Stimulated activated CD8-positive, alpha-beta memory T cell treated with anti-CD3 and anti-CD28 coated beads, Interleukin-12 subunit alpha, Interleukin-12 subunit beta, amount 100 ng/mL, for 1 hour (primary cell): ENCODE data around the gene OR56A3.
"Not testable (repeated sequence)": the region's sequence is repeated elsewhere in the genome, so short reads cannot be mapped to it uniquely, and the experiment has no call there.

ENCODE experiments used
- DNase-seq: peaks from one replicate; pipeline ENCODE4 v3.0.0-alpha.2; 2020; ENCODE audit warnings: low read depth

Gene OR56A3

GRCh38 chr11:5941951-5942350, at the start of gene OR56A3:
OR56A3 (plus strand) TSS chr11:5942251; CDS start chr11:5947347, 5,096 bp downstream.
- DNase-seq = no peak

GRCh38 chr11:5892908-5893307, 49.1 kb upstream of the OR56A3 start, which contains the start of gene OR52E5:
OR52E5 (plus strand) TSS chr11:5893208; CDS start chr11:5900777, 7,569 bp downstream.
- DNase-seq = no peak

- no peak for DNase-seq
Observed at GRCh38 chr11:5899534-5899933, 42.5 kb upstream of the OR56A3 start.

- DNase-seq = no peak
Observed at GRCh38 chr11:5910540-5910939, 31.5 kb upstream of the OR56A3 start.

GRCh38 chr11:5922749-5923426, 19.2 kb upstream of the OR56A3 start:
- no peak for DNase-seq

- no peak for DNase-seq
Observed at GRCh38 chr11:5923427-5923776, 18.6 kb upstream of the OR56A3 start.

GRCh38 chr11:5923794-5924193, 18.3 kb upstream of the OR56A3 start:
- DNase-seq = no peak

- no peak for DNase-seq
Observed at GRCh38 chr11:5928271-5928670, 13.8 kb upstream of the OR56A3 start.

- no peak for DNase-seq
Observed at GRCh38 chr11:5928811-5929210, 13.2 kb upstream of the OR56A3 start.

- no peak for DNase-seq
Observed at GRCh38 chr11:5929571-5930368, 12.3 kb upstream of the OR56A3 start.

- no peak for DNase-seq
Observed at GRCh38 chr11:5930614-5931013, 11.4 kb upstream of the OR56A3 start.

GRCh38 chr11:5931061-5931460, 11.0 kb upstream of the OR56A3 start:
- no peak for DNase-seq

- DNase-seq = no peak
Observed at GRCh38 chr11:5932671-5933070, 9.4 kb upstream of the OR56A3 start.

GRCh38 chr11:5933116-5933515, 8.9 kb upstream of the OR56A3 start:
- no peak for DNase-seq

- DNase-seq = no peak
Observed at GRCh38 chr11:5937868-5938602, 4.0 kb upstream of the OR56A3 start.

GRCh38 chr11:5938603-5938965, 3.5 kb upstream of the OR56A3 start:
- no peak for DNase-seq

- no peak for DNase-seq
Observed at GRCh38 chr11:5940748-5941147, 1.3 kb upstream of the OR56A3 start.

GRCh38 chr11:5955586-5955985, 13.5 kb downstream of the OR56A3 start:
- DNase-seq = no peak

- not testable (repeated sequence) for DNase-seq
Observed at GRCh38 chr11:5960704-5961320, 18.8 kb downstream of the OR56A3 start.

- no peak for DNase-seq
Observed at GRCh38 chr11:5966958-5967357, 24.9 kb downstream of the OR56A3 start.

GRCh38 chr11:5967708-5968107, 25.7 kb downstream of the OR56A3 start:
- DNase-seq = no peak

- no peak for DNase-seq
Observed at GRCh38 chr11:5968394-5968793, 26.3 kb downstream of the OR56A3 start, which contains the start of gene OR56A5. OR56A5 (minus strand) TSS chr11:5968494; CDS start chr11:5968494, 0 bp downstream.
